ENCODE data around the gene CIB1.
"Not testable (repeated sequence)": the region's sequence is repeated elsewhere in the genome, so short reads cannot be mapped to it uniquely, and the experiment has no call there.

Gene CIB1

DNA sequence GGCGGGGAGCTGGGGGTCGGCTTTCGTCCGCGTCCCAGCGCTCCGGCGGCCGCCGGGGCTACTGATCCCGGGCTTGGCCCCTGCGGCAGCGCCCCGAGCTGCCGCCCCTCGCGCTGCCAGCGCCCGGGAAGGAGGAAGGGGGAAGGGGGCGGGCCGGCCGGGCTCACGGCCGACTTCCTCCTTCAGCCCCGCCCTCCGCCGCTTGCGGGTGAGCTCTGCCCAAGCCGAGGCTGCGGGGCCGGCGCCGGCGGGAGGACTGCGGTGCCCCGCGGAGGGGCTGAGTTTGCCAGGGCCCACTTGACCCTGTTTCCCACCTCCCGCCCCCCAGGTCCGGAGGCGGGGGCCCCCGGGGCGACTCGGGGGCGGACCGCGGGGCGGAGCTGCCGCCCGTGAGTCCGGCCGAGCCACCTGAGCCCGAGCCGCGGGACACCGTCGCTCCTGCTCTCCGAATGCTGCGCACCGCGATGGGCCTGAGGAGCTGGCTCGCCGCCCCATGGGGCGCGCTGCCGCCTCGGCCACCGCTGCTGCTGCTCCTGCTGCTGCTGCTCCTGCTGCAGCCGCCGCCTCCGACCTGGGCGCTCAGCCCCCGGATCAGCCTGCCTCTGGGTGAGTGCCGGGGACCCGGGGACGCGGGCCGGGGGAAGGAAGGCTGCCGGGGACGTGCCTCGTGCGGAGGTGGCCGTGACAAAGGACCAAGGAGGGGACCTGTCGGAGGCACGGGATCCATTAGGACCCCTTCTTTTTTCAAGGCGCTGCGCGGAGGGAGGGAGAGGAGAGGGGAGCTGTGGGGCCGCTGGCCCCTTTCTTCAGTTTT, 32.4 kb downstream of the CIB1 start, which contains the start of gene SEMA4B:
Gene SEMA4B, plus strand, starts transcription at position 201 of the 814 bp plus-strand sequence. Its CDS starts 249 bp downstream, at position 450.
- in situ Hi-C loops (cut with HindIII; ENCODE audit: low sequenced_read_pairs), result no loop called here

DNA sequence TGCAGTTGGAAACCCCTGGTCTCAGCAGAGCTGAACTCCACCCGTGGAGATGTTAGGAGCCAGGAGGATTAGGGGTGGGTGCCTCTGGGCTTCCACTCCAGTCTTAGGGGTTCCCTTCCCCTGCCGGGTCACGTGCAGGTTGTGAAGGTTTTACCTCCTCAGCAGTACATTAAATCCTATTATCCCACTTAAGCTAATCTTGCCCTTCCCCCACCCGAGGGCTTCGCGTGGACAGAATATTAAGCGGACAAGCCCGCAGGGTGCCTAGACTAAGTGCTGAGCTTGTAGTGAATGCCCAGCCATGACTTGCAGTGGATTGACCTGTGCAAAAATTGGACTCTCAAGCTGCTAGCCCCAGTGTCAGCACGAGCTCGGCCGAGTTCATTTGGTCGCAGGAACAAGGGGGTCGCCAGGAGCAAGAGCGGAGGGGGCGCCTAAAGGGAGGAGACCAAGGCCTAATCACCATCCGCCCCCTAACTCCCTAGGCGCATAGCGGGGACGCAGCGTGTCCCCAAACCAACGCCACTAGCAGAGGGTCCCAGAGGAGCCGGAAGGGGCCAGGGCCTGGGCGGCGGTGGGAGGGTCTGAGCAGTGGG, 33.1 kb downstream of the CIB1 start:
- in situ Hi-C loops (cut with HindIII; ENCODE audit: low sequenced_read_pairs), result no loop called here

DNA sequence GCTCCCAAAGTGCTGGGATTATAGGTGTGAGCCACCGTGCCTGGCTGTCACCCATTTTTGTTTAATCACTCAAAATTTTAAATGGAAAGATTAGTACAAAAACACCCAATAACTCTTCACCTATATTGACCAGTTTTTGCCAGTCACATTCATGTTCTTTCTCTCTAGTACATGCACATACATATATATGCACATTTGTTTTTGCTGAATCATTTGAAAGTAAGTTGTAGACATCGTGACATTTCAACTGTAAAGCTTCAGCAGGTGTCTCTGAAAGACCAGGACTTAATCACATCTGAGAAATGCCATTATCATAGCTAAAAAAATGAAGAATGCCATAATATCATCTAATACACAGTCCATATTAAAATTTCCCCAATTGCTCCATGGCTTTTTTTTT, 39.1 kb downstream of the CIB1 start:
- in situ Hi-C loops (cut with HindIII; ENCODE audit: low sequenced_read_pairs), result no loop called here

DNA sequence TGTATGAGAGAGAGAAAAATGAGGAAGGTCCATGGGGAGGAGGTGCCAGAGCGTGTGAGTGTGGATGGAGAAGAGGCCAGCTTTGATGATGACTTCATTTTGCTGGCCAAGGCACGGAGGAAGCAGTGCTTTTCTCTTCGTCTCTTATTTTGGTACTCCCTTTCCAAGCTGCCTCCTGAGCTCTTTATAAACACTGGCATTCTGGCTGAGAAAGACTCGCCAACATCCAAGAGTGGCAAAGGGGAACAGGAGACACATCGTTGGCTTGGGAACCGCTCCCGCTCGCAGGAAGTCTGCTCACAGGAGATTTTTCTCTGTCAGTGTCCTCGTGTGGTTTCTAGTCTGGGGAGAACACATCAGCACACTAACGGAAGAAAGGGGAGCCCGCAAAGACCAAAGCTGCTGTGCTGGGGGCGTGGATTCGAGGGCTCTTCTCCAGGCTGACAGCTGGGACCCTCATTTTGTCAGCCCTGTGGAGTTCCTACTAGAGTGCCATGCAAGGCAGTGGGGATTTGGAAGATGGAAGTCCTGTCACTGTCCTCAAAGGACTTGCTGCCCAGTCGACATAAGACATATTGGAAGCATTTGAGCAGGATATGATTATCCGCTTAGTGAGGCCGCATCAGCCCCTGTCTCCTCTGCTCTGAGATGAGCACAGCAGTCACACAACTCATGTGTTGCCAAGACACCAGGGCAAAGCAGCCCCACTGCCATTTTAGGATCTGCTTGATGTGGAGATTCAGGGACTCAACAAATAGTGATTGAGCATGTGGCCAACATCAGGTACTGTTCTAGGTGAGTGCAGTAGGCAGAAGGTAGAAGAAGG, 40.6 kb downstream of the CIB1 start:
- in situ Hi-C loops (cut with HindIII; ENCODE audit: low sequenced_read_pairs), result no loop called here

DNA sequence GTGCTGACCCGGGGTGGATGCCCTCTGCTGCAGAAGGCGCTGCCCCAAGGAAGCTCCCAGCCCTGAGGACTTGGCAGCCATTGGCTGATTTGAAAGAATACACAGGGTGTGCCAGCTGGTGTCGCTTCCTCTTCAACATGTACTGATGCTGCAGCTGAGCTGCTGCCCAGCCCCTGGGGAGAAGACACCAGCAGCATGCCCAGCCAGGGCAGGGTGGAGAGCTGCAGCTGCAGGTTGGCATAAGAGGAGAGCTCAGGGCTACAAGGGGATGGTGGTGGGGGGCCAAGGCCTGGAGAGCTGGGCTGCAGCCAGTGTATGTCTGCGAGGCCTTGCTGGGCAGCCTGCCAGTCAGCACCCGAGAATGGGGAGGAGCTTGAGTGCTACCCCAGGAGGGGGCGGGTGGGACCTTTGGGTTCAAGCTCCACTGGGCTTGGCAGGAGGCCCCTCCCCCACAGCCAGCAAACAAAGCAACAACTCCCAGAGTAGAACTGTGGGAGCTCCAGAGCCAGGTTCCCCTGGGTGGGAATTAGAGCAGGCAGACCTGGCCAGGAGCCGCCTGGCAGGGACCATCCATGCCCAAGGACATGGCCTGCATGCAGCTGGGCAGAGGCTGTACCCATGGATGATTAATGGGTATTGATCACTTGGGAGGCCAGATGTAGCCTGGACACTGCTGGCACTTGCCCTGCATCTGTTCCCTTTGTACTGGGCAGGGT, 41.8 kb downstream of the CIB1 start:
- in situ Hi-C loops (cut with HindIII; ENCODE audit: low sequenced_read_pairs), result no loop called here

DNA sequence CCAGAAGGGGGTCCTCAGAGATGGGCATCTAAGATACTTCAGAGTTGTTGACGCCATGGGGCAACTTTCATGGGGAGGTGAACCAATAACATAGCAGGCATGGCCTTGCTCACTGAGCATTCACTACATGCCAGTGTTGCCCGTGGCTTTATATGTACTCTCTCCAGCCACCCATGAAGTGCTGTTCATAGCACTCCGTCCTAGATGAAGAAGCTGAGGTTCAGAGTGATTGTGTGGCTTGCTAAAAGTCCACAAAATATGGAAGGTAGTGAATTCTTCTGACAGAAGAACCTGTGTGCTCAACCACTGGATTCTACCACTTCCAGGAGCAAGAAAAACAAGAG, 42.4 kb downstream of the CIB1 start:
- in situ Hi-C loops (cut with HindIII; ENCODE audit: low sequenced_read_pairs), result no loop called here

DNA sequence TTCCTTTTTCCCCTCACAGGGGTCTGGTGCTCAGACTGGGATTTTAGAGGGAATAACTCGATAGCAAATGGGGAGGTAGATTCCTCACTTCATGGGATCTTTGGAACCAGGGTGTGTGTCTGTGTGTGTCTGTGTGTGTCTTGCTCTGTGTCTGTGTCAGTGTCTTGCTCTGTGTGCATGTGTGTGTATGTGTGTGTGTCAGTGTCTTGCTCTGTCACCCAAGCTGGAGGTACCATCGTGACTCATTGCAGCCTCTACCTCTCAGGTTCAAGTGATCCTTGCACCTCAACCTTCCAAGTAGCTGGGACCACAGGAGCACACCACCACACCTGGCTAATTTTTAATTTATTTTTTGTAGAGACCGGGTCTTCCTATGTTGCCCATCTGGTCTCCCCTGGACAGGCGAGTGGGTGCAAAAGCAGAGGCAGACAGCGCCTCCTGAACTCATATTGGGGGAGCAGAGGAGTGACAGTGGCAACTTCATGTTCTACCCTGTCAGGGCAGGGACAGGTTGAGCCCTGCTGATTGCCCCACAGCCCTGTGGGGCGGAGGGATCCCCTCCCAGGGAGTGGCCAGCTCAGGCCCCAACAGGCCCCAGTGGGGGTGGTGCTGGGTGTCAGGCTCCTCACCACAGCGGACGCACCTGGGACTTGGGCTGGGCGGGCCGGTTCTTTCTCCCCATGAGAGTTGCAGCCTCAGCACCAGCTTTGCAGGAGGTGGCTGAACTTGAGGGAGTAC, 43.0 kb downstream of the CIB1 start:
- in situ Hi-C loops (cut with HindIII; ENCODE audit: low sequenced_read_pairs), result no loop called here

DNA sequence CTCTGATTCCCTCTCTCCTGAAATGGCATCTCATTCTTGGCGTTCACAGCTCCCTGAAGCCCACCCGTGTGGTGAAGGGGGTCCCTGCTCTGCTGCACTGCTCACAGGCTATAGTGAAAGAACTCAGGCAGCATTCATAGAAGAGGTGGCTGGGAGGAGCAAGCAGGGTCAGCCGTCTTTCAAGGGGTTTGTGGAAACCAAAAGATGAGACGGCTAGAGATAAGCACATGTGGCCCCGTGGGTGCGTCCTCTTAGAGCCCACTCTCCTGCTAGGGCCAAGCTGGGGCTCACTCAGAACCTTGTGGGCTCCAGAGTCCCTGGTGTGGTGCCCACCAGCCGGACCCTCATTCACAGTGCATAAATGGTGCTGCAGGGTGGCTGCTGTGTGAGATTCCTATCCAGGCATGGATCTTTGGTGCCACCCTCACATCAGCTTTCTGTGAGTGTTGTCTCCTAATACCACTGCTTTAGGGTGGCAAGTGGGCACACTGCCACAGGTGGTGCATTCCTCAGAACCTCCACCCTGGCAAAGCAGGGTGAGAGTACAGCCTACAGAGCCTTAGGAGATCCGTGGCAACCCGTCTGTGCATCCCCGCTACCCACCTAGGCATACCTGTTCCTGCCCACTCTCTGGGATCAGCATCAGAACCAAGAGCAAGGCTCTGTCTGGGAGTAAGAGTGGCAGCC, 43.8 kb downstream of the CIB1 start:
- in situ Hi-C loops (cut with HindIII; ENCODE audit: low sequenced_read_pairs), result no loop called here

DNA sequence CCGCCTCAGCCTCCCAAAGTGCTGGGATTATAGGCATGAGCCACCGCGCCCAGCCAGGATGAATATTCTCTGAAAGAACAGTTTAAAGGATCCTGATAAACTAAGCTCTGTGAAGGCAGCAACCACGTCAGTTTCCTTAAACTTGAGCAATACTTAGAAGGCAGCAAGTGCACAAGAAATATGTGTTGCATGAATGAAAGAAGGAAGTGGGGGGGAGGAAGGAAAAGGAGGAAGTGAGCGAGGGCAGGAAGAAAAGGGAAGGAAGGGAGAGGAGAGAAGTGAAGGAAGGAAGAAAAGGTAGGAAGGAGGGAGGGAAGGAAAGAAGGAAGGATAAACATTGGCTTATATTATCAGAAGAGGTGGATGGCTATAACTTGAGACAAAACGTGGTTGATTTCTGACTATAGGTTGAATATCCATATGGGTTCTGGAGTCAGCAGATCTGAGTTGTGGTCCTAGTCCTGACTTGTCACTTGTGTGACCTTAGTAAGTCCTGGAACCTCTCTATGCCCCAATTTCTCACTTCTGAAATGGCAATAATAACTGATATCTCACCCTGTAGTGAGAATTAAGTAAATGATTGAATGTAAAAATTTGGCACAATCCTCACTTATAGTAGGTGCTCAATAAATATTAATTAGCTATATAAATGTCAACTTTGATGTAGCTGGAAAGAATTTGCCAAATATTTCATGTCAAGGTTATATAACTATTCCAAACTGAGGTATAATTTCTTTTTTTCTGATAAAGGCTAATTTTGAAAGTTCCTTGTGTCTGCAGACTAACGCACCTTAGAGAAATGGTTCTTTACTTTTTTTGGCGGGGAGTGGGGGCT, 44.6 kb downstream of the CIB1 start:
- in situ Hi-C loops (cut with HindIII; ENCODE audit: low sequenced_read_pairs), result no loop called here

DNA sequence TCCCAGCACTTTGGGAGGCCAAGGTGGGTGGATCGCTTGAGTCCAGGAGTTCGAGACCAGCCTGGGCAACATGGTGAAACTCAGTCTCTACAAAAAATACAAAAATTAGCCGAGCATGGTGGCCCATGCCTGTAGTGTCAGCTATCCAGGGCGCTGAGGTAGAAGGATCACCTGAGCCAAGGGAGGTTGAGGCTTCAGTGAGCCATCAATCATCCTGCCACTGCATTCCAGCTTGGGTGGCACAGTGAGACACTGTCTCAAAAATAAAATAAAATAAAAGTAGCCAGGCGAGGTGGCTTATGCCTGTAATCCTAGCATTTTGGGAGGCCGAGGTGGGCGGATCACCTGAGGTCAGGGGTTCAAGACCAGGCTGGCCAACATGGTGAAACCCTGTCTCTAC, 45.7 kb downstream of the CIB1 start:
- in situ Hi-C loops (cut with HindIII; ENCODE audit: low sequenced_read_pairs), result not testable (repeated sequence)

DNA sequence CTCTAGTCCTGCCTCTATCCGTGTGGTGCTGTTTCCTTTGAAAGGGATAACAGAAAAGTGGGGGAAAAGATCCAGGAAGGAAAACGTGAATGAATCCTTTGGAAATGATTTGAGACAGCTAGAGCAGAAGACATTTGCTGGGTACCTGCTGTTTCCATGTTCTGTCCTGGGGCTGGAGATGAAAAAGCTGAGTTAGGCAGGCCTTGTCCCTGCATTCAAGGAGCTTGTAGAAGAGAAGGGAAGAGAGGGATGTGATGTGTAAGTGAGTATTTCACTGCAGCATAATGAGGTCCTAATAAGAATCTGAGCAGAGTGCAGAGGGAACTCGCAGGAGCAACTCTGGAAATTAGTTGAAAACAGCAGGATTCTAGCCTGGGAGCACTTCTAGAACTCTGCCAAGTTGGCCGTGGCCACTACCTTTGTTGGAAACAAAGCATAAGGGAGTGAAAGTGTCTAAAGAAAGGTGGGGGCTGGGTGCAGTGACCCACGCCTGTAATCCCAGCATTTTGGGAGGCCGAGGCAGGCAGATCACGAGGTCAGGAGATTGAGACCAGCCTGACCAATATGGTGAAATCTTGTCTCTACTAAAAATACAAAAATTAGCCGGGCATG, 46.4 kb downstream of the CIB1 start:
- in situ Hi-C loops (cut with HindIII; ENCODE audit: low sequenced_read_pairs), result no loop called here

DNA sequence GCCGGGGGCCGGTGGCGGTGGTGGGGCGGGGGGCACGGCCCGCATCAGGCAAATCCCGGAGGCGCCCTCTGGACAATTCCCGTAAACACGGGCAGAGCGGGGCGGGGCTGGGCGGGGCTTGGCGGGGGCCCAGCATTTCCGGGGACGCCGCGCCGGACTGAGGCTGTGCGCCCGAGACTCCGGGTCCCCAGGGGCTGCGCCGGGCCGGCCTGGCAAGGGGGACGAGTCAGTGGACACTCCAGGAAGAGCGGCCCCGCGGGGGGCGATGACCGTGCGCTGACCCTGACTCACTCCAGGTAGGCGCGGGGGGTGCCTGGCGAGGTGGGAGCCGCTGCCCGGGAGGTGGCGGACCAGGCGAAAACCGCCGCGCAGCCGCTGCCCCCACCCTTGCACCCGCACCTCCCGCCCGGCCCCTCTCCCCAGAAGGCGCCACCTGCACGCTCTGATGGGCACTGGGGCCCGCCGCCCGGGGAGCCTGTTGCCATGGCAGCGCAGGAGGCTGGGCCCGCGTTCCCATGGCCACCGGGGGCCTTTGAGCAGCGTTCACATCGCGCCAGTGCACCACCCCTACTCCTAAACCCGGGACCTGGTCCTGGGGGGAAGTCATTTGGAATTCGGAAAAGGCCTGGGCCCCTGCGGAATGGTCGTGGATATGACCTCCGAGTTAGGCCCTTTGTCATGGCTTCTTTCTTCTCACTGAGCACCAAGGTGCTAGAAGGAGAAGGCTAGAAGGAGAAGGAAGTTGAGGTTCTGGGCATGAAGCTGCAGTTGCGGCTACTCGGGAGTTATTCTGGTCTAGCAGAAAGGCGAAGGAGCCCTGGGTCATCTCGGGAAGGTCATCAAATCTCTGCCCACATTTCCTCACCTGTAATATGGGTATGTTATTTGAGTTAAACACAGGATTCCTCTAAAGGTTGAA, 48.7 kb downstream of the CIB1 start:
- in situ Hi-C loops (cut with HindIII; ENCODE audit: low sequenced_read_pairs), result no loop called here

DNA sequence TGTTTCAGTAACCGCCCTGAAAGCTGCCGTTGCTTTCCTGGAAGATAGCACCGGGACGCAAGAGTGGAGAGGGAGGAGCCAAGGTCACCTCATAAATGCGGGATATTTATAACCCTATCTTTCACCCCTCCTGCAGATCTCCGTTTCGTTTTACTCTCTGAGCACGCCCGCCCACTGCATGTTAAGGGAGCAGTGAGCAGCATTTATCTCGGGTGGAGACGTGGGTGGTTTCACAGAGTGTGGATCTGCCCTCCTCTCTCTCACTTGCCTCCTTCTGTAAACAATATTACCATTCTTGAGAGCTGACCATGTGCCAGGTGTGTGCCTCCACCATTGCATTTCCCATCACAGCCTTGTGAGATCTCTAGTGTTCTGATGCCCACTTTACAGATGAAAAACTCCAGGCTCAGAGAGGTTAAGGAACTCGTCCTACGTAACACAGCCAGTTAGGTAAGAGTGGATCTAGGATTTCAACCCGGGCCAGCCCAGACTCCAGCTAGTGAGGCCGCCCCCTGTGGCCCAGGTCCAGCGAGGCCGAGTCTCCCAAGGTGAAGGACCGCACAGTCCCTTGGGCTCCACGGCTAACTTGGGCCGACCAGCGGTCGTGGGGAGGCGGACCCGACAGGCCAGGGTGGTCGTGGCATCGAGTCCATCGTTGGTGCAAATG, 49.5 kb downstream of the CIB1 start:
- in situ Hi-C loops (cut with HindIII; ENCODE audit: low sequenced_read_pairs), result no loop called here

DNA sequence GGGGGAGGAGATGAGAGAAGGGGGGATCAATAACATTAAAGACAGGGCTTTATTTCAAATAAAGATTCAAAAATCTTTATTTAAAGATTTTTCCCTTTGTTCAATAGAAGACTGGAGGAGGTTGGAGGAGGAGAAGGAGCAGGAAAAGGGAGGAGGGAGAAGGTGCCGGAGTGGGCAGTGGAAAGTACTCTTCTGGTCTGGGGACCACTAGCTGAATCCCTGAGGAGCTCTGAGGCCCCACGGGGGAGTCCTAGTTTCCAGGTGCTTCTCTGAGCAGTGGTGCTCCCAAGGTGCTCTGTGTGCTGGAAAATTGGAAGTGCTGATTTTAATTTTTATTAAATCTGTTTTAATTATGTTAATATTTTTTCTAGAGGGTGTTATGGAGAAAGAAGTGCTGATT, 52.0 kb downstream of the CIB1 start:
- in situ Hi-C loops (cut with HindIII; ENCODE audit: low sequenced_read_pairs), result no loop called here
